GM19035 (cell line): ENCODE results near the gene HSPA12A.

ENCODE experiments used
- ATAC-seq: cut with Tn5 transposase; IDR thresholded peaks from one replicate; pipeline ENCODE4 v1.9.1; 2021; ENCODE audit not compliant: unreplicated experiment

HSPA12A gene

GRCh38 chr10:116669832-116670644 is 72.3 kb downstream of the HSPA12A start:
- no peak for ATAC-seq

GRCh38 chr10:116669080-116669479 is 73.3 kb downstream of the HSPA12A start:
- no peak for ATAC-seq

GRCh38 chr10:116668446-116668845 is 73.9 kb downstream of the HSPA12A start:
- no peak for ATAC-seq

- no peak for ATAC-seq
These were observed 74.3 kb downstream of the HSPA12A start for GRCh38 chr10:116668018-116668417.

GRCh38 chr10:116667484-116667883 is 74.9 kb downstream of the HSPA12A start:
- ATAC-seq, result no peak

- ATAC-seq, result no peak
These were observed 76.7 kb downstream of the HSPA12A start for GRCh38 chr10:116665541-116666125.

GRCh38 chr10:116664631-116665030 is 77.7 kb downstream of the HSPA12A start:
- no peak for ATAC-seq

- no peak for ATAC-seq
These were observed 79.0 kb downstream of the HSPA12A start for GRCh38 chr10:116663342-116663741.

- ATAC-seq, result no peak
These were observed 81.5 kb downstream of the HSPA12A start for GRCh38 chr10:116660860-116661259.

- no peak for ATAC-seq
These were observed 83.2 kb downstream of the HSPA12A start for GRCh38 chr10:116659049-116659670.

GRCh38 chr10:116657863-116658551 is 84.4 kb downstream of the HSPA12A start:
- no peak for ATAC-seq

- no peak for ATAC-seq
These were observed 86.3 kb downstream of the HSPA12A start for GRCh38 chr10:116656044-116656443.

GRCh38 chr10:116655568-116655967 is 86.8 kb downstream of the HSPA12A start:
- no peak for ATAC-seq

- no peak for ATAC-seq
These were observed 87.5 kb downstream of the HSPA12A start for GRCh38 chr10:116654816-116655215.

GRCh38 chr10:116653885-116654284 is 88.5 kb downstream of the HSPA12A start:
- no peak for ATAC-seq

- ATAC-seq, result no peak
These were observed 93.5 kb downstream of the HSPA12A start for GRCh38 chr10:116648903-116649302.

GRCh38 chr10:116646502-116646901 is 95.9 kb downstream of the HSPA12A start:
- no peak for ATAC-seq

- no peak for ATAC-seq
These were observed 104.5 kb downstream of the HSPA12A start for GRCh38 chr10:116637830-116638229.

- ATAC-seq, result no peak
These were observed 105.4 kb downstream of the HSPA12A start for GRCh38 chr10:116636976-116637375.

- no peak for ATAC-seq
These were observed 106.0 kb downstream of the HSPA12A start for GRCh38 chr10:116636385-116636784.

- ATAC-seq, result no peak
These were observed 108.0 kb downstream of the HSPA12A start for GRCh38 chr10:116634126-116634975.
